ENCODE results near the gene TMOD1. TPM values are rescaled to one million over a fixed set of nuclear protein-coding genes. Genes with fewer than 3 reads are reported as not detected.

The TMOD1 gene
- total and polyA plus RNA-seq, 10 of the 15 experiments (the other 5 are each of a cell fraction or from before 2014, with no cell fraction given): 4.0 to 44.1 (median 15.4) TPM

- TF ChIP-seq ZNF592 (IDR thresholded peaks at IDR 0.05) (no peak), FOXK2 (IDR thresholded peaks at IDR 0.05) (no peak), USF1 (IDR thresholded peaks at IDR 0.05; ENCODE audit: borderline replicate concordance, extremely low read length, insufficient read depth, low read depth, low read length) (peak; percentile 69), TBL1XR1 (IDR thresholded peaks at IDR 0.05; ENCODE audit: low read depth, low read length) (no peak; the same call in 1 of the 2 replicates), ELK1 (IDR thresholded peaks at IDR 0.05; ENCODE audit: low read depth, low read length) (peak; percentile 80; the same call in 1 of the 2 replicates), RAD51 (IDR thresholded peaks at IDR 0.05) (peak; percentile 58), E2F4 (IDR thresholded peaks at IDR 0.05; ENCODE audit: low read depth, low read length) (peak; percentile 53; the same call in 1 of the 2 replicates), BRCA1 (IDR thresholded peaks at IDR 0.05; ENCODE audit: low read depth, low read length) (peak; percentile 52; the same call in 1 of the 2 replicates), ATF7 (IDR thresholded peaks at IDR 0.05; ENCODE audit: low read depth) (peak; percentile 89), NR2C1 (IDR thresholded peaks at IDR 0.05) (peak; percentile 99), KDM1A (IDR thresholded peaks at IDR 0.05; ENCODE audit: borderline replicate concordance) (no peak), SREBF2 (IDR thresholded peaks at IDR 0.05; ENCODE audit: low read length) (no peak; the same call in 1 of the 2 replicates), HSF1 (IDR thresholded peaks at IDR 0.05; ENCODE audit: low read depth, low read length) (no peak), POLR2AphosphoS5 (IDR thresholded peaks at IDR 0.05; ENCODE audit: low read length) (peak; percentile 85), YY1 (IDR thresholded peaks at IDR 0.05; ENCODE audit: low read depth, low read length) (peak; percentile 60; the same call in 1 of the 2 replicates), STAT3 (IDR thresholded peaks at IDR 0.05; ENCODE audit: low read depth, low read length) (no peak), MTA3 (IDR thresholded peaks at IDR 0.05; ENCODE audit: borderline replicate concordance, low read length) (no peak), NR2C2 (IDR thresholded peaks at IDR 0.05; ENCODE audit: borderline replicate concordance, control insufficient read depth, insufficient read length, low read depth) (no peak), NFXL1 (IDR thresholded peaks at IDR 0.05; ENCODE audit: borderline replicate concordance) (no peak), ZZZ3 (IDR thresholded peaks at IDR 0.05; ENCODE audit: control insufficient read depth, insufficient read length, low read depth) (no peak), TCF12 (IDR thresholded peaks at IDR 0.05; ENCODE audit: low read depth, low read length) (peak; percentile 48; the same call in 1 of the 2 replicates), BCL11A (IDR thresholded peaks at IDR 0.05; ENCODE audit: low read depth, low read length) (no peak)
Measured at GRCh38 chr9:97632985-97633858, 131.8 kb downstream of the TMOD1 start, which contains the start of the genes NCBP1 and TSTD2 (continued).
